OCI-LY7 (cell line): ENCODE results near the gene KRT73.

Experiments
- EZH2phosphoT487 ChIP-seq: fragments of 200-600 bp; sonication (generic); IDR thresholded peaks from 2 replicates; pipeline ENCODE4 v1.6.1; 2018; ENCODE audit warnings: low read depth, borderline replicate concordance, mild to moderate bottlenecking, mixed run types, antibody characterized with exemption, low read length, moderate library complexity, mixed read lengths
- TF ChIP-seq, protein P1 (sequence below): fragments of 200-600 bp; sonication (generic); conservative IDR thresholded peaks from 2 replicates; pipeline ENCODE4 v1.5.1; 2014; ENCODE audit warnings: mild to moderate bottlenecking, antibody characterized with exemption, low read length, moderate library complexity, mixed read lengths

DNA sequence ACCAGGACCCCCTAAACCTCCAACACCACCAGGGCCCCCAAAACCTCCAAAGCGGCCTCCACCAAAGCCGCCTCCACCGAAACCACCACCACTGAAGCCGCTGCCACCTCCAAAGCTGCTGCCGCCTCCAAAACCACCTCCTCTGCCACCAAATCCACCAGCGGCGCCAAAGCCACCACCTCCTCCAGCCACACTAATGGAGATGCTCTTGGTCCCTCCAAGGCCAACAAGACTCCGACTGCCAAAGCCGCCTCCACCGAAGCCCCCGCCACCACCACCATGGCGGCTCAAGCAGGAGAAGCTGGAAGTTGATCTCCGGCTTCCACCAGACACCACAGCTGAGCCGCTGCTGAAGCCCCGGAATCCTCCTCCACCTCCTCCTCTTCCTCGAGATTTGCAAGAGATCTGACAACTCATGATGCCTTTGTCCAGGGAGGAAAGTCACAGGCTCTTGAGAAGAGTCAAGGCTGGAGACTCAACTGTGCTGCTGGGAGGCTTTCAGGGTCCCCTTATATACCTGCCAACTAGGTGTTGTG lies 33.4 kb upstream of the KRT73 start, which contains the start of gene KRT2:
- TF ChIP-seq, protein P1, sequence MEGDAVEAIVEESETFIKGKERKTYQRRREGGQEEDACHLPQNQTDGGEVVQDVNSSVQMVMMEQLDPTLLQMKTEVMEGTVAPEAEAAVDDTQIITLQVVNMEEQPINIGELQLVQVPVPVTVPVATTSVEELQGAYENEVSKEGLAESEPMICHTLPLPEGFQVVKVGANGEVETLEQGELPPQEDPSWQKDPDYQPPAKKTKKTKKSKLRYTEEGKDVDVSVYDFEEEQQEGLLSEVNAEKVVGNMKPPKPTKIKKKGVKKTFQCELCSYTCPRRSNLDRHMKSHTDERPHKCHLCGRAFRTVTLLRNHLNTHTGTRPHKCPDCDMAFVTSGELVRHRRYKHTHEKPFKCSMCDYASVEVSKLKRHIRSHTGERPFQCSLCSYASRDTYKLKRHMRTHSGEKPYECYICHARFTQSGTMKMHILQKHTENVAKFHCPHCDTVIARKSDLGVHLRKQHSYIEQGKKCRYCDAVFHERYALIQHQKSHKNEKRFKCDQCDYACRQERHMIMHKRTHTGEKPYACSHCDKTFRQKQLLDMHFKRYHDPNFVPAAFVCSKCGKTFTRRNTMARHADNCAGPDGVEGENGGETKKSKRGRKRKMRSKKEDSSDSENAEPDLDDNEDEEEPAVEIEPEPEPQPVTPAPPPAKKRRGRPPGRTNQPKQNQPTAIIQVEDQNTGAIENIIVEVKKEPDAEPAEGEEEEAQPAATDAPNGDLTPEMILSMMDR = no peak
- no peak for TF ChIP-seq EZH2phosphoT487
